Trophoblast cell (in vitro differentiated cells and primary cell): ENCODE data around the gene HECTD4.

Experiments used
- DNase-seq, 2 donors: peaks; one replicate each; pipeline ENCODE4 v3.0.0-alpha.2; 2016
- H2AFZ ChIP-seq: 2 replicates; pipeline ENCODE4 v1.6.1; 2013; ENCODE audit warnings: low read length, moderate library complexity, mild to moderate bottlenecking; ENCODE audit not compliant: insufficient read depth, poor library complexity
- H2AK5ac ChIP-seq: 2 replicates; pipeline ENCODE4 v1.6.1; 2013; ENCODE audit warnings: mild to moderate bottlenecking, low read length
- H2BK120ac ChIP-seq: 2 replicates; pipeline ENCODE4 v1.6.1; 2013; ENCODE audit warnings: low read length, mild to moderate bottlenecking, moderate library complexity; ENCODE audit not compliant: insufficient read depth, poor library complexity
- H2BK12ac ChIP-seq: 2 replicates; pipeline ENCODE4 v1.6.1; 2013; ENCODE audit warnings: mild to moderate bottlenecking, low read length, moderate library complexity
- H2BK5ac ChIP-seq: 2 replicates; pipeline ENCODE4 v1.6.1; 2013; ENCODE audit warnings: low read length, low read depth, moderate library complexity, mild to moderate bottlenecking; ENCODE audit not compliant: poor library complexity
- H3K14ac ChIP-seq: 2 replicates; pipeline ENCODE4 v1.6.1; 2013; ENCODE audit warnings: mild to moderate bottlenecking, low read length
- H3K18ac ChIP-seq: 2 replicates; pipeline ENCODE4 v1.6.1; 2013; ENCODE audit warnings: mild to moderate bottlenecking, low read length
- H3K23ac ChIP-seq: 2 replicates; pipeline ENCODE4 v1.6.1; 2013; ENCODE audit warnings: low read length
- H3K27ac ChIP-seq: 2 replicates; pipeline ENCODE4 v1.5.1; 2013; ENCODE audit warnings: low read depth, mild to moderate bottlenecking, inconsistent platforms, low read length, moderate library complexity
- H3K27me3 ChIP-seq: 2 replicates; pipeline ENCODE4 v1.6.1; 2013; ENCODE audit warnings: inconsistent platforms, mild to moderate bottlenecking, low read length, moderate library complexity; ENCODE audit not compliant: insufficient read depth
- H3K36me3 ChIP-seq, 2 experiments: 1 replicate in 1 of 2; 2 replicates in 1 of 2; pipeline ENCODE4 v1.6.1; 2013; ENCODE audit warnings: low read length in 2 of 2, mild to moderate bottlenecking in 2 of 2, moderate library complexity in 1 of 2; ENCODE audit not compliant: insufficient read depth in 2 of 2, control insufficient read depth in 1 of 2
- H3K4ac ChIP-seq: 2 replicates; pipeline ENCODE4 v1.6.1; 2013; ENCODE audit warnings: low read depth, mild to moderate bottlenecking, low read length, moderate library complexity
- H3K4me1 ChIP-seq, 2 experiments: 1 replicate in 1 of 2; 2 replicates in 1 of 2; pipeline ENCODE4 v1.6.1; 2013; ENCODE audit warnings: low read length in 2 of 2, mild to moderate bottlenecking in 2 of 2, moderate library complexity in 1 of 2; ENCODE audit not compliant: insufficient read depth in 2 of 2, control insufficient read depth in 1 of 2
- H3K4me2 ChIP-seq: 2 replicates; pipeline ENCODE4 v1.6.1; 2013; ENCODE audit warnings: inconsistent platforms, mild to moderate bottlenecking, low read length, moderate library complexity
- H3K4me3 ChIP-seq: 2 replicates; pipeline ENCODE4 v1.5.1; 2013; ENCODE audit warnings: mild to moderate bottlenecking, low read depth, low read length, inconsistent platforms
- H3K79me1 ChIP-seq: one replicate; pipeline ENCODE4 v1.6.1; 2013; ENCODE audit warnings: low read length
- H3K79me2 ChIP-seq: 2 replicates; pipeline ENCODE4 v1.6.1; 2013; ENCODE audit warnings: low read length, mild to moderate bottlenecking; ENCODE audit not compliant: control insufficient read depth, insufficient read depth, poor library complexity
- H3K9ac ChIP-seq: 2 replicates; pipeline ENCODE4 v1.6.1; 2013; ENCODE audit warnings: mild to moderate bottlenecking, low read length
- H3K9me3 ChIP-seq: 2 replicates; pipeline ENCODE4 v1.6.1; 2013; ENCODE audit warnings: low read depth, mild to moderate bottlenecking, control low read depth, inconsistent platforms, low read length; ENCODE audit not compliant: insufficient read depth
- H4K12ac ChIP-seq: 2 replicates; pipeline ENCODE4 v1.6.1; 2013; ENCODE audit warnings: low read depth, mild to moderate bottlenecking, low read length, moderate library complexity
- H4K8ac ChIP-seq: 2 replicates; pipeline ENCODE4 v1.6.1; 2013; ENCODE audit warnings: low read depth, mild to moderate bottlenecking, low read length, moderate library complexity
- H4K91ac ChIP-seq: one replicate; pipeline ENCODE4 v1.6.1; 2013; ENCODE audit warnings: low read depth, mild to moderate bottlenecking, low read length, moderate library complexity
- WGBS: extraction: QIAGEN DNeasy Blood & Tissue Kit; methylation state at CpG from one replicate; pipeline ENCODE4 v1.1.7; 2013; ENCODE audit warnings: missing lambda C conversion rate; ENCODE audit not compliant: insufficient read length, insufficient coverage; ENCODE audit errors: extremely low coverage; 5-methylcytosine and 5-hydroxymethylcytosine counted together

HECTD4 gene

DNA sequence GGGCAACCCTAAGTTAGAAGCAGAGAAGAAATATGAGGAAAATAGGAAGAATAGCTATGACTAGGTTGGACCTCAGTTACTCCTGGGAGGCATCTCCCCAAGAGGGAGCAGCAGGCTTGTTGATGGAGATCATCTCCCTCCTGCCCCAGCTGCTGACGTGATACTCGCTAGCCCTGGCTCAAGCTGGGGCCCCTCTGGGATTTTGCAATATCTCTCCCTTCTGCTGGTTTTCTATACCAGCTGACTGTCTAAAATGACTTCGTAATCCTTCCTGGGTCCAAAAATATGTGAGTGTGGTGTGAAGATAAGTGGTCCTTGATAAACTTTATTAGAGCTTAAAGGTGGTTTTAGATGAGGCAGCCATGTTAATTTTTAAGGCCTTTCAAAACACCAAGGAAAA, 4.5 kb upstream of the HECTD4 start:
- no peak for DNase-seq
- no peak overlapping the region for H3K4me2 ChIP-seq
- no peak overlapping the region for H3K14ac ChIP-seq
- H2AFZ ChIP-seq, result no peak overlapping the region
- H2AK5ac ChIP-seq, result no peak overlapping the region
- no peak overlapping the region for H4K12ac ChIP-seq
- no peak overlapping the region for H3K4me3 ChIP-seq
- H3K9ac ChIP-seq, result no peak overlapping the region
- peaks cover 6% of the 10 kb centered on the region for H3K79me1 ChIP-seq
- H4K8ac ChIP-seq, result no peak overlapping the region
- no peak overlapping the region for H3K27ac ChIP-seq
- no peak overlapping the region for H3K18ac ChIP-seq
- H3K23ac ChIP-seq, result no peak overlapping the region
- WGBS, result no CpG with 5 or more reads among the region's 3 CpGs
- H4K91ac ChIP-seq, result no peak overlapping the region
- H3K79me2 ChIP-seq, result peaks cover 4% of the 10 kb centered on the region
- H3K4ac ChIP-seq, result no peak overlapping the region
- H3K4me1 ChIP-seq, result peaks cover 0 to 2% of the 10 kb centered on the region in 2 experiments
- H3K27me3 ChIP-seq, result no peaks in the 10 kb centered on the region
- H3K9me3 ChIP-seq, result no peaks in the 10 kb centered on the region
- no peak overlapping the region for H2BK120ac ChIP-seq
- H2BK5ac ChIP-seq, result no peak overlapping the region
- no peaks in the 10 kb centered on the region for H3K36me3 ChIP-seq
- no peak overlapping the region for H2BK12ac ChIP-seq

DNA sequence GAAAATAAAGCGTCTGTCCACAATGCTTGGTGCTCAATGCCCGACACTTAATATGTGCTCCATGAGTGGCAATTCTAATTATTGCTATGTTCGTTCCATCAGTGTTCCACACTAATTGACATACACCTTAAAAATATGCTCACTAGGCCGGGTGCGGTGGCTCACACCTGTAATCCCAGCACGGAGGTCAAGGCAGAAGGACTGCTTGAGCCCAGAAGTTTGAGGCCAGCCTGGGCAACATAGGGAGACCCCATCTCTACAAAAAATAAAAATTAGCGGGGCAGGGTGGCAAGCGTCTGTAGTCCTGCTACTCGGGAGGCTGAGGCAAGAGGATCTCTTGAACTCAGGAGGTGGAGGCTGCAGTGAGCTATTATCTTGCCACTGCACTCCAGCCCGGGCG, 635 bp upstream of the HECTD4 start:
- Histone ChIP-seq H4K12ac (no peak overlapping the region), H2BK120ac (no peak overlapping the region), H2AK5ac (no peak overlapping the region), H3K18ac (no peak overlapping the region), H4K8ac (peak overlapping the region; percentile 94), H2BK12ac (no peak overlapping the region), H3K27ac (no peak overlapping the region), H3K23ac (no peak overlapping the region), H3K36me3 (no peaks in the 10 kb centered on the region), H3K4me1 (peaks cover 6 to 8% of the 10 kb centered on the region in 2 experiments), H3K9ac (no peak overlapping the region), H3K79me1 (peaks cover 6% of the 10 kb centered on the region), H3K14ac (no peak overlapping the region), H3K79me2 (peaks cover 12% of the 10 kb centered on the region), H2AFZ (no peak overlapping the region), H3K4me3 (no peak overlapping the region), H3K4me2 (peak overlapping the region; percentile 81), H4K91ac (no peak overlapping the region), H3K4ac (no peak overlapping the region), H3K9me3 (no peaks in the 10 kb centered on the region), H3K27me3 (no peaks in the 10 kb centered on the region), H2BK5ac (no peak overlapping the region)
- DNase-seq, result no peak
- no CpG with 5 or more reads among the region's 11 CpGs for WGBS

GRCh38 chr12:112381406-112381882, 787 bp downstream of the HECTD4 start:
- Histone ChIP-seq H3K4me3 (peak overlapping the region; percentile 92), H3K79me2 (peaks cover 12% of the 10 kb centered on the region), H2BK5ac (no peak overlapping the region), H2BK12ac (no peak overlapping the region), H3K79me1 (peaks cover 6% of the 10 kb centered on the region), H3K4me2 (peak overlapping the region; percentile 82), H3K18ac (peak overlapping the region; percentile 74), H3K27me3 (no peaks in the 10 kb centered on the region), H2AK5ac (no peak overlapping the region), H4K8ac (peak overlapping the region; percentile 82), H2AFZ (peak overlapping the region; percentile 85), H3K9ac (peak overlapping the region; percentile 84), H3K23ac (no peak overlapping the region), H3K9me3 (no peaks in the 10 kb centered on the region), H3K14ac (no peak overlapping the region), H3K4ac (peak overlapping the region; percentile 65), H4K91ac (peak overlapping the region; percentile 70), H2BK120ac (no peak overlapping the region), H3K36me3 (no peaks in the 10 kb centered on the region), H4K12ac (peak overlapping the region; percentile 21), H3K27ac (peak overlapping the region; percentile 61), H3K4me1 (peaks cover 6 to 8% of the 10 kb centered on the region in 2 experiments)
- peak; percentile 69 to 88 for DNase-seq
- no CpG with 5 or more reads among the region's 33 CpGs for WGBS

DNA sequence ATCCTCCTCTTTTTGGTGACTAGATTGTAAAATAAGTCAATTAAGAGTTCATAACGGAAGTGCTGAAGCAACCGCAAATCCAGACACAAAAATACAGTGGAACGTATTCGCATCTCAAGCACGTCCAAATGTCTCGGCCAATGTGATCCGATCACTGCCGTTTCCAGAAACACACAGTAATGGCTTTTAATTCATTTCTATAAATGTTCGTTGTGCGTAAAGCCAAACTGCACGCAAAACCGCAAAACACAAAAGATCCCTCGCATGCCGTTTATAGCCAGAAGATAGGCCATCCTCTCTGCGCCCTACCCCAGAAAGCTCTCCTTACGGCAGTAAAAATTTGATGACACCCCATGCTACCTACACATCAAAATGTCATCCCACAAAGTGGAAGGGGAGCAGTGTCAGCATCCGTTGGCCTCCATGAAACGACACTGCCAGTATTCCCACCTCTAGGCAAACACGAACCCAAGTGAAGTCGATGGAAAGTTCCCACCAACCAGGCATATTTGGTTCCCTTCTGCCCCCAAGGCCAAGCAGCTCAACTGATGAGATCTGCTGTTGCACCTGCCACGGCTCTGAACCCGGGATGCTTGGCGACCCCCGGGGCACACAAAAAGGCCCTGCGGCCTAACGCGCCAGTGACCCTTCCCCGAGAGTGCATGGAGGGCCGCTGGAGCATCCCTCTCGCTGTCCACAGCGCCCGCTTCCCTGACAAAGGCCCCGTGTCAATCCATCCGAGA, 1.4 kb downstream of the HECTD4 start:
- no peak overlapping the region for H2BK5ac ChIP-seq
- peak overlapping the region; percentile 82 for H3K4me2 ChIP-seq
- H3K27ac ChIP-seq, result no peak overlapping the region
- H2BK12ac ChIP-seq, result no peak overlapping the region
- no peak for DNase-seq
- H3K18ac ChIP-seq, result peak overlapping the region; percentile 11
- H3K9ac ChIP-seq, result peak overlapping the region; percentile 16
- peak overlapping the region; percentile 65 for H3K4ac ChIP-seq
- no peak overlapping the region for H2AK5ac ChIP-seq
- no peak overlapping the region for H3K23ac ChIP-seq
- H3K14ac ChIP-seq, result no peak overlapping the region
- no peaks in the 10 kb centered on the region for H3K36me3 ChIP-seq
- H3K27me3 ChIP-seq, result no peaks in the 10 kb centered on the region
- H3K79me1 ChIP-seq, result peaks cover 6% of the 10 kb centered on the region
- H2AFZ ChIP-seq, result peak overlapping the region; percentile 85
- H3K4me1 ChIP-seq, result peaks cover 6 to 8% of the 10 kb centered on the region in 2 experiments
- H3K9me3 ChIP-seq, result no peaks in the 10 kb centered on the region
- H4K91ac ChIP-seq, result no peak overlapping the region
- peak overlapping the region; percentile 92 for H3K4me3 ChIP-seq
- no peak overlapping the region for H2BK120ac ChIP-seq
- WGBS, result no CpG with 5 or more reads among the region's 34 CpGs
- no peak overlapping the region for H4K8ac ChIP-seq
- peaks cover 12% of the 10 kb centered on the region for H3K79me2 ChIP-seq
- H4K12ac ChIP-seq, result peak overlapping the region; percentile 21
